ENCODE results near the gene CDH20.

Gene CDH20

DNA sequence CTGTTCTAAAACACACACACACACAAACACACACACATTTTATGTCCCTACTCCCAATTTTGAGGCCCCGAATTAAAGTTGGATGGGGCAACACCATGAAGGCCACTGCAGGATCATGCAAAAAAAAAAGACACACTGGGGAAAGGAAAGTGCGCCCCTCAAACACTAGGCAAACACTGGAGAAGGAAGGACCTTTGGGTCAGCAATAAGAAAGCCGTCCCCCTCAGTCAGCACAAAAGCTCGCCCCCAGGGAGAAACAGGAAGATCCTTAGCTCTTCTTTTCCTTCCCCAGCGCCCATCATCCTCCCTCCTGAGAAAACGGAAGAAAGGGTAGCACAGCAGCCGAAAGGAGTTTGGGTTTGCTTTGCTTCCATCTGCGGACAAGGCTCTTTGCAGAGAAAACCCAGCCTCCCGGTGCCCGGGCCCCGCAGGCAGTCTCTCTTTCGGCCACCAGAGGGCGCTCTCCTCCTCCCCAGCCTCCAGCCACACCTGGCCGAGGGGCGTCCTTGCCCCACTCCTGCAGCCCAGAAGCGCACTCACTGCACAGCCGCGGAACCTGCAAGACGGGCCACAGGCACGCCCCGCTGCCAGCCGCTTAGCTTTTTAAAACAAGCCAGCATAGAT, 248.5 kb downstream of the CDH20 start:
- peak; percentile 22 to 53 (median 42) for DNase-seq

DNA sequence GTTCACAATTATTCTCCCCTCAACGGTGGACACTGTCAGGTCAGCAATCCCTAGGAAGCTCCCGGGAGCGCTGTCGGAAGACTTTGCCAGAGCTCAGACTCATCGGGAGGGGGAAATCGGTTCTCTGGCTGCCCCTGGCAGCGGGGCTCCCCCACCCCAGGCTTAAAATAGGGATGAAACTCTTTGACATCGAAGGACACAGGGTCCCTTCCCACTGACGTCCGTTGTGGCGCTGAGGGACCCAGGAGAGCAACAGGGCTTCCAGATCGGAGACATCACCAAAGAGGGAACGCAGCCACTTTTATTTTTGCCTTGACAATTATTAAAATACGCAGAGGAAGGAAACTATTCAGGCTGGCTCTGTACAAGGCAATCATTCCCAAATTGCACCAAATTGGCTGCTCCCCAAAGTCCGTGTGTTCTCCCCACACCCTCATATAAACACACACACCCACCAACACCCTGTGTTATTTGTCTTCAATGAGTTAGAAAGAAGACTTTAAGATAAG, 249.0 kb downstream of the CDH20 start:
- no peak for DNase-seq

- no peak for DNase-seq
These were observed 250.3 kb downstream of the CDH20 start for GRCh38 chr18:61583548-61583947.

- DNase-seq, result no peak
These were observed 254.6 kb downstream of the CDH20 start for GRCh38 chr18:61587865-61588264.

- DNase-seq, result no peak
These were observed 256.0 kb downstream of the CDH20 start for GRCh38 chr18:61589053-61589723.

GRCh38 chr18:61589724-61590065, 256.5 kb downstream of the CDH20 start:
- DNase-seq, result no peak

DNA sequence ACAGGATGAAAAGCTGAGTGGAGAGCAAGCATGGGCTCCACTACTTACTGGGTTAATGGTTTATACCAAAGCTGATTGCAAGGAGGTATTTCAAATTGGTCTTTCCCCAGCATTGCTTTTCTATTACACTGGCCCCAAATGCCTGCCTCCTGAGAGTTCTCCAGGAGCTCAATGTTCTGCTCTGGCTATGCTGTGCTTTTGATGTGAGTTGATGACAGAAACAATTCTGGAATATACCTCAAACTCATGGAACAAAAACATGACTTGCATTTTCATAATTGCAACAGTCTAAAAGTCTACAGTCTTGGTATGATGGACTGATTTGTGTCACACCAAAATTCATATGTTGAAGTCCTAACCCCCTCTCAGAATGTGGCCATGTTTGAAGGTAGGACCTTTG, 258.0 kb downstream of the CDH20 start:
- no peak for DNase-seq

DNA sequence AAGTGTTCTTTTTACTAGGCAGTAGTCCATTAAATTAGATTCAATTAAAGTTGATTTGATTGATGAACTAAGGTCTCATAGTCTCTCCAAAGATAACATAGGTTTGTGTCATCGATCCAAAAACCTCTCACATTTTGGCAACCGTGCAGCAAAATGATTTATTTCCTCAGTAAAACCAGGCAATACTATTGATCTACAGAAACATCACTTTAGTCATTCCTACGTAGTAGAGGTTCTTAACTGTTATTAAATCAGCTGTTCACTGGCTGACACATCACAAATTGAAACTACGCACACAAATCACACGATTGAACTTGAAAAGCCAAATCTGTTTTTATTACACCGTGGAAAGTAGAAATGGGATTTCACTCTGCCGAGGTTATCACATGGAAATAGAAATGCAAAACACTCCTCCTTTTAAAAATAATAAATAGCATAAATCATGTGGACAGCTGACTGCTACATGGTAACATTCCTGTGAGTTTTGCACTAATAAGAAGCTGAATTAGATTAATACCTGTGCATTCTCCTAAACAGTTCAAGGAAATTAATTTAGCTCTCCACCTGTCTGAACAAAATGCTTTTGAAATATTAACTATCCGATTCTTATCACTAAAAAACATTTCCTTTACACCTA, 262.5 kb downstream of the CDH20 start:
- DNase-seq, result no peak

DNA sequence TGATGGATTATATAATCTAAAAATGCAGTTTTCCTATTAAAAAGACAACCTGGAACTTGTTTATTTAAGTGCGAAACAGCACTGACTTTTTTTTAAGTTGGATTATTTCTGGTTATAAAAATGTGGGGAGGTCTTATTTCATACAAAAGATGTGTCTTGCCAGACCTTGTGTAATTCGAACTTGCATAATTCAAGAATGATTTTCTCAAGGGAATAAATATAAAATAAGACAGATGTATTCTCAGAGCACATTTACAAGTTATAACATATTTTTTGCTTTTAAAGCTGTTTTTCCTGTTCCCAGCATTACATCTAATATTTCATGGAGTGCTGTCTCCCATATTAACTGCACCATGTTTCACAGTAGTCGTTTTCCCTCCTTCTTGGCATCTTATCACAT, 263.1 kb downstream of the CDH20 start:
- no peak for DNase-seq

- no peak for DNase-seq
These were observed 264.1 kb downstream of the CDH20 start for GRCh38 chr18:61597316-61597715.

- no peak for DNase-seq
These were observed 267.2 kb downstream of the CDH20 start for GRCh38 chr18:61600422-61600821.

DNA sequence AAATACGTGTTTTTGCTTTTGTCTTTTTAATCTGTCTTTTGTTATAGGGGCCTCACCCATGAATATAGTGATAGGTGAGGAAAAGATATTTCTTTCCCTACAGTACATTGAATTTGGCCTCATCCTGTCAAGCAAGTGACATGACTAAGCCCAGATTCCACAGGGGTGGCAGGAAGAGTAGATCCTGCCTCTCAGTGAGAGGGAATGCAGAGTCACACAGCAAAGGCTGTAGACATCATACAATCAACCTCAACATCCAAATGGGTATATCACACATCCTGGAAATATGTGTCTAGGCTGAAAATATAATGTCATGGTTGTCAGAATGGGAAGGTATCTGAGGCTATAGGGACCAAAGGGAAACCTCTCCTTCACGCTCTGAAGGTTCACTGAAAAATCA, 269.6 kb downstream of the CDH20 start:
- no peak for DNase-seq

Data from T-helper 1 cell (primary cell).